Left renal cortex interstitium (tissue), 4 donors: Measurements from ENCODE around the gene MEGF9. TPM values are rescaled to one million over a fixed set of nuclear protein-coding genes. Genes with fewer than 3 reads are reported as not detected.
"Not testable (repeated sequence)": the region's sequence is repeated elsewhere in the genome, so short reads cannot be mapped to it uniquely, and the experiment has no call there.

Experiments
- DNase-seq, 4 donors: peaks; one replicate each; pipeline ENCODE4 v3.0.0-alpha.2; 2013; ENCODE audit warnings: low read depth in 4 of 4, low spot score in 2 of 4, missing footprints in 1 of 4
- polyA plus RNA-seq, 4 donors: library from polyadenylated mRNA; unstranded; fragments of 120-200 nt; gene quantifications; one replicate each; pipeline ENCODE4 v1.2.1, GENCODE V29; 2013; ENCODE audit not compliant: insufficient read length in 4 of 4

MEGF9 gene
- polyA plus RNA-seq, 4 donors: 16.3 to 20.9 (median 17.8) TPM

- no peak for DNase-seq
Observed at GRCh38 chr9:120663380-120663779, 50.9 kb downstream of the MEGF9 start.

GRCh38 chr9:120662513-120662912 lies 51.8 kb downstream of the MEGF9 start:
- DNase-seq: no peak

DNA sequence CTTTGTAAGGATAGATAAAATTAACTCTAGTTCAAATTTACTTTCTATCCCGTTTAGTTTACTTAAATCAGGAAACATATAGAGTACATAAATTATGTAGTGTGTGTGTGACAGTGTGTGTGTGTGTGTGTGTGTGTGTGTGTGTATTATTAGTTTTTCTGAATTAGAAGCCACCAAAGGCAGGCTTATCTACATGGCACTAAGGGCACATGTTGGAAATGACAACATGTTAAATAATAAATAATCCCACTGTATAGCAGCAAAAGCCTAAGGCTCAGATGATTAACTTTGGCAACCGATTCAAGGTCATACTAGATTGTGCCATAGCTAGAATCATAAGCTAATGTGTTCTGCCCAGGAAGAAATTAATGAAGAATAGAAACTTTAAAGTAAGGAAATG lies 54.6 kb downstream of the MEGF9 start:
- no peak for DNase-seq

GRCh38 chr9:120659209-120659608 lies 55.1 kb downstream of the MEGF9 start:
- DNase-seq: no peak

- DNase-seq: no peak
Observed at GRCh38 chr9:120655005-120655622, 59.2 kb downstream of the MEGF9 start.

DNA sequence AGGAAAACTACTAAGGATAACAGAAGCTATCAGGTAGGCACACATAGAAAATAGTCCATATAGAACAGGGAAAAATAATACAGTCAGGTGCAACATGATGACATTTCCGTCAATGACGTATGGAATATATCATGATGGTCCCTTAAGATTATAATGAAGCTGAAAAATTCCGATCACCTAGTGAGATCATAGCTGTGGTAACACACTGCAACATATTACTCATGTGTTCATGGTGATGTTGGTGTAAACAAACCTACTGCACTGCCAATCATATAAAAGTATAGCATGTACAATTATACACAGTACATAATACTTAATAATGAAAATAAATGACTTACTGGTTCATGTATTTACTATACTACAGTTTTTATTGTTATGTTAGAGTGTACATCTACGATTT lies 60.0 kb downstream of the MEGF9 start:
- no peak for DNase-seq

GRCh38 chr9:120653762-120654161 lies 60.5 kb downstream of the MEGF9 start:
- DNase-seq: no peak

DNA sequence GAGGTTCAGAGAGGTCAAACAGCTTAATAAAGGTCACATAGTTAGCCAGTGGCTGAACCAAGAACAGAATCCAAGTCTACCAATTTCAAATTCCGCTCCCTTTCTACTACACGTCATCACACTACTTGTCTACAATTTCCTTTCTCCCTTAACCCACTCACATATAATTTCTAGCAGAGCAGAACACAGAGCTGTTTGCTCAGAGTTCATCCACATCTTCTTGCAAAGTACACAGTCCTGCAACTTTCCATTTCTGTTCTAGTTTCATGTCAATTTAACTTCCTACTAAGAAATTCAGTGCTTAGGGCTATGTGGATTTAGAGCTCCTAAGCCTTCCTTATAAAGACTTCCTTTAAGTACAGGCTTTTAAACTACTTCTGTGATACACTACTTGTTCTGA lies 61.3 kb downstream of the MEGF9 start:
- no peak for DNase-seq

GRCh38 chr9:120650352-120650751 lies 63.9 kb downstream of the MEGF9 start:
- DNase-seq: no peak

DNA sequence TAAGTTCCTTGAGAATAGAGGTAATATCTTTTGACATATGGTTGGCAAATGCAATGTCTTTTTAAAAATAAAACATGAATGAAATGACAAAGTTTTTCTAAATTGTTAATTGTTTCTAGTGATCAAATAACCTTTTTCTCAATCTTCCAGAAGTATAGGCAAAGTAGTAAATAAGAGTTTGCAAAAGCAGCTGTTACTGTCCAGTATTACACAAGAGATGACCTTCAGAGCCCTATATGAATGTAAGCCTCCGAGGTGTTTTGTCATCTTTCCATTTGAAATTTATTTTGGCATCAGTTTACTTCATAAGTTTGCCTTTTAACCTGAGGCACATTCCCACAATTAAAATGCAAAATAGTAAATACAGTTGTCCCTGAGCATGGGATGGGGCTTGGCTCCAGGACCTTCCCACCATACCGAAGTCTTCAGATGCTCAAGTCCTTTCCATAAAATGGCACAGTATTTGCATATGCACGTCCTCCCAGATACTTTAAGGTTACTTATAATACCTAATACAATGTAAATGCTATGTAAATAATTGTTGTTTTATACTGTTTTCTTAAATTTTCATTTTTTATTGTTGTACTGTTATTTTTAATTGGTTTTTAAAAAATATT lies 65.6 kb downstream of the MEGF9 start:
- DNase-seq: no peak

GRCh38 chr9:120646948-120647347 lies 67.3 kb downstream of the MEGF9 start:
- no peak for DNase-seq

DNA sequence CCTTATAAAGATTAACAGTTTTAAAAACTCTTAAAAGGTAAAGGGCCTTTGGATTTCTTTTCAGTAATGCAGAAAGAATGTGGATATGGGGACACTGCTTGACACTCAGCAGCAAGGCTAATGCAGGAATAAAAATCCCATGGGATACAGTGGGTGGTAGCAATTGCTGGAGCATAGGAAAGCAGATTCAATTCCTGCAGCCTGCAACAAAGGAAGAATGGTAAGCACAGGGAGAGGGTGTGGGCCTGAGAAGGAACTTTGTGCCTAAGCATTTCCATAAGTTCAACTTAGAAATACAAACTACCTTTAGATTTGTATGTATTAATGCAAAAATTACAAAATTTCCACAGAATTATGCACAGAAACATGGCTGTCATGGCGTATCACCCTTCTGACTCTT lies 68.5 kb downstream of the MEGF9 start:
- no peak for DNase-seq

DNA sequence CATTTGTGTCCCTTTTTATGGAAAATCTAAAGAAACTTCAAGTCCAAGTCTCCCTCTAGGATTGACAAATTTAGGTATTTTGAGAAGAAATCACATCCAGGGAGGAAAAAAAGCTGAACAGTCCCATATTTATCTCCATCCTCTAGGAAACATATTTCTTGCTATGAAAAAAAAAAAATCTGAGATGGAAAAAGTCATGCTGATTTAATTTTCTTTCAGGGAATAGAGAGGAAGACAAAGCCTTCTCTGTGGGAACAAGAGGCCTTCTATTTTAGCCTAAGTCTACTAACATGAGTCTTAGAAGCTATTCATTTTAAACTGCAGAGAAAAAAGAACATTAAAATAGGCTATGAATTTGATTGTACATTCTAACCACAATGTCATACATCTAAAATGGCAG lies 71.2 kb downstream of the MEGF9 start:
- no peak for DNase-seq

GRCh38 chr9:120642129-120642770 lies 72.0 kb downstream of the MEGF9 start:
- no peak for DNase-seq

DNA sequence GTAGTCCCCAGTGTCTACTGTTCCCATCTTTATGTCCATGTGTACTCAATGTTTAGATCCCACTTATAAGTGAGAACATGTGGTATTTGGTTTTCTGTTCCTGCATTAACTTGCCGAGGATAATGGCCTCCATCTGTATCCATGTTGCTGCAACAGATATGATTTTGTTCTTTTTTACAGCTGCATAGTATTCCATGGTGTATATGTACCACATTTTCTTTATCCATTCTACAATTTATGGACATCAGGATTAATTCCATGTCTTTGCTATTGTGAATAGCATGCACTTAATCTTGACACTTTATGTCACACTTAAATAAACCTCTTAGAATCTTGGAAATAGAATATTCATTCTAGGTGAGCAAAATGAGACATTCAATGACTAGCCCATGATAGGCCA lies 73.4 kb downstream of the MEGF9 start:
- not testable (repeated sequence) for DNase-seq

GRCh38 chr9:120640380-120640779 lies 73.9 kb downstream of the MEGF9 start:
- no peak for DNase-seq

- DNase-seq: no peak
Observed at GRCh38 chr9:120637919-120638318, 76.4 kb downstream of the MEGF9 start.

DNA sequence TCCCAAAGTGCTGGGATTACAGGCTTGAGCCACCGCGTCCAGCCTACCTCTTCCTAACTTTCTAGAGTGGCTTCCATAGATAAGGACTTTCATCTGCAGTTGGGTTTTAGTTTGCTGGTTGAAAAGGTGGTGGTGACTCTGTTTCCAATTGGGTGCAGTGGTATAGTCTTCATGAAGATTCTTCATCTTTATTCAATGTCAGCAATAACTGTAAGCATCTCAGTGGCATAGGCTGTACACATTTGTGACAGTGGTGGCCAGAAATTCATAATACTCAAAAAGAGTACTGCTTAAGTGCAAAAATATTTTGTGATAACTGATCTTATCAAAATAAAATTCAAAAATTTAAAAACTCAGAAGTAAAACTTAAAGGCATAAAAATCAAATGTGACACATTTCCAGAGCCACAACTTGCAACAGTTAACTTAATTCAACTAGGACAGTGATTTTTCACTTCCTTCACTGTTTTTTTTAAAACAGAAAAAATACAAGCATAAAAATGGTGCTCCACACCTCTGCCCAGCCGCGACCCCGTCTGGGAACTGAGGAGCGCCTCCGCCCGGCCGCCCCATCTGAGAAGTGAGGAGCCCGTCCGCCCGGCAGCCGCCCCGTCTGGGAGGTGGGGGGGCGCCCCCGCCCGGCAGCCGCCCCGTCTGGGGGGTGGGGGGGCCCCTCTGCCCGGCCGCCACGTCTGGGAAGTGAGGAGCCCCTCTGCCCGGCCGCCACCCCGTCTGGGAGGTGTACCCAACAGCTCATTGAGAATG lies 77.9 kb downstream of the MEGF9 start:
- DNase-seq: no peak

DNA sequence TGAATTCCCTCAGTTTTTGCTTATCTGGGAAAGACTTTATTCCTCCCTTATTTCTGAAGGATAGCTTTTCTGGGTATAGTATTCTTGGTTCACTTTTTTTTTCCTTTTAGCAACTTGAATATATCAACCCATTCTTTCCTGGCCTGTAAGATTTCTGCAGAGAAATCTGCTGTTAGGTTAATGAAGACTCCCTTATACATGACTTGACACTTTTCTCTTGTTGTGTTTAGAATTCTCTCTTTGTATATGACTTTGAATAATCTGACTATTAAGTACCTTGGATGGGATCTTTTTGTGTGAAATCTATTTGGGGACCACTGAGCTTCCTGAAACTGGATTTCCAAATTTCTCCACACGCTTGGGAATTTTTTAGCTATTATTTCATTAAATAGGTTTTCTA lies 79.3 kb downstream of the MEGF9 start:
- DNase-seq: no peak

DNA sequence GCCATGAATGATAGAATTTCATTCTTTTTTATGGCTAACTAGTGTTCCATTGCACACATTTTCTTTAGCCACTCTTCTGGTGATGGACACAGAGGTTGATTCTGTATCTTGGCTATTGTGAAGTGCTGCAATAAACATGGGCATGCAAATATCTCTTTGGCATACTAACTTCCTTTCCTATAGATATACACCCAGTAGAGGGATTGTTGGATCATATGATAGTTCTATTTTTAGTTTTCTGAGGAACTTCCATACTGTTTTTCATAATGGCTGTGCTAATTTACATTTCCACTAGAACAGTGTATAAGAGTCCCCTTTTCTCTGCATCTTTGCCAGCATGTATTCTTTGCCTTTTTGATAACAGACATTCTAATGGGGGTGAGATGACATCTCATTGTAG lies 83.9 kb downstream of the MEGF9 start:
- DNase-seq: no peak

DNA sequence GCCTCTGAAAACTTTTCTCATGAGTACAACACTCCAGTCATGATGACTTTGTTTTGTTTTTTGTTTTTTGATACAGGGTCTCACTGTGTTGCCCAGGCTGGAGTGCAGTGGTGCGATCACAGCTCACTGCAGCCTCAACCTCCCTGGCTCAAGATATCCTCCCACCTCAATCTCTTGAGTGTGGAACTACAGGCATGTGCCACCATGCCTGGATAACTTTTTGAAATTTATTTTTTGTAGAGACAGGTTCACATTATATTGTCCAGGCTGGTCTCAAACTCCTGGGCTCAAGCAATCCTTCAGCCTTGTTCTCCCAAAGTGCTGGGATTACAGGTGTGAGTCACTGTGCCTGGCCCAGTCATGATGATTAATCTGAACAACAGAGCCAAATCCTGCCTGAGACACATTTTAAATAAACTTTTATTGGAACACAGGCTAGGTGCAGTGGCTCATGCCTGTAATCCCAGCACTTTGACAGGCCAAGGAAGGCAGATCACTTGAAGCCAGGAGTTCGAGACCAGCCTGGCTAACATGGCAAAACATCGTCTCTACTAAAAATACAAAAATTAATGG lies 85.3 kb downstream of the MEGF9 start:
- not testable (repeated sequence) for DNase-seq
